Skeletal muscle tissue (tissue), 4 donors: ENCODE data around the gene C1orf105. TPM values are rescaled to one million over a fixed set of nuclear protein-coding genes. Genes with fewer than 3 reads are reported as not detected.
A peak's percentile ranks its signal among the peaks of the same experiment; 100 is the strongest.
"Not testable (repeated sequence)": the region's sequence is repeated elsewhere in the genome, so short reads cannot be mapped to it uniquely, and the experiment has no call there.

ENCODE experiments used
- H3K27ac ChIP-seq: one replicate; pipeline ENCODE4 v1.7.0; 2013; ENCODE audit warnings: mild to moderate bottlenecking, low read depth, low read length, inconsistent platforms
- H3K27me3 ChIP-seq, 3 donors: one replicate each; pipeline ENCODE4 v1.7.0; 2013; ENCODE audit warnings: low read length in 3 of 3; ENCODE audit not compliant: control insufficient read depth in 3 of 3, insufficient read depth in 3 of 3
- H3K36me3 ChIP-seq, 3 donors: one replicate each; pipeline ENCODE4 v1.7.0; 2013; ENCODE audit warnings: low read length in 3 of 3; ENCODE audit not compliant: control insufficient read depth in 3 of 3, insufficient read depth in 3 of 3
- H3K4me1 ChIP-seq, 3 donors: one replicate each; pipeline ENCODE4 v1.7.0; 2013; ENCODE audit warnings: low read length in 3 of 3, mild to moderate bottlenecking in 3 of 3; ENCODE audit not compliant: control insufficient read depth in 3 of 3, insufficient read depth in 3 of 3
- H3K4me3 ChIP-seq, 3 donors: one replicate each; pipeline ENCODE4 v1.7.0; 2013; ENCODE audit warnings: low read length in 3 of 3
- H3K9ac ChIP-seq, 3 donors: one replicate each; pipeline ENCODE4 v1.7.0; 2013; ENCODE audit warnings: low read length in 3 of 3, mild to moderate bottlenecking in 3 of 3, moderate library complexity in 2 of 3, low read depth in 1 of 3
- H3K9me3 ChIP-seq, 3 donors: one replicate each; pipeline ENCODE4 v1.7.0; 2013; ENCODE audit warnings: low read length in 3 of 3; ENCODE audit not compliant: control insufficient read depth in 3 of 3
- total RNA-seq: library from RNA; depleted of rRNA; stranded (reverse); fragments of >200 nt; gene quantifications from one replicate; pipeline ENCODE4 v1.2.3, GENCODE V29; 2014
- donor health status: Osteomylitis.

The C1orf105 gene
- total RNA-seq, 1 donor from 2014 or later = 44.4 TPM

GRCh38 chr1:172417557-172417956, 2.9 kb upstream of the C1orf105 start:
- no peaks in the 10 kb centered on the region for H3K36me3 ChIP-seq
- no peak overlapping the region for H3K9ac ChIP-seq
- no peak overlapping the region for H3K4me3 ChIP-seq
- H3K4me1 ChIP-seq = peaks cover 2 to 6% (median 5%) of the 10 kb centered on the region in 3 donors
- H3K9me3 ChIP-seq = no peaks in the 10 kb centered on the region
- H3K27ac ChIP-seq = no peak overlapping the region
- H3K27me3 ChIP-seq = no peaks in the 10 kb centered on the region

GRCh38 chr1:172421974-172422604, 1.6 kb downstream of the C1orf105 start:
- Histone ChIP-seq H3K36me3 (no peaks in the 10 kb centered on the region), H3K4me1 (peaks cover 3 to 6% (median 5%) of the 10 kb centered on the region in 3 donors), H3K27me3 (no peaks in the 10 kb centered on the region), H3K9ac (no peak overlapping the region), H3K9me3 (no peaks in the 10 kb centered on the region), H3K27ac (no peak overlapping the region), H3K4me3 (no peak overlapping the region)

- peaks cover 3 to 6% (median 5%) of the 10 kb centered on the region in 3 donors for H3K4me1 ChIP-seq
- H3K27ac ChIP-seq = no peak overlapping the region
- H3K9ac ChIP-seq = no peak overlapping the region
- no peaks in the 10 kb centered on the region for H3K27me3 ChIP-seq
- no peaks in the 10 kb centered on the region for H3K9me3 ChIP-seq
- no peaks in the 10 kb centered on the region for H3K36me3 ChIP-seq
- H3K4me3 ChIP-seq = no peak overlapping the region
Observed at GRCh38 chr1:172423336-172423735, 2.9 kb downstream of the C1orf105 start.

- Histone ChIP-seq H3K4me3 (no peak overlapping the region), H3K27ac (no peak overlapping the region), H3K36me3 (no peaks in the 10 kb centered on the region), H3K9me3 (no peaks in the 10 kb centered on the region), H3K4me1 (peaks cover 3 to 12% (median 5%) of the 10 kb centered on the region in 3 donors), H3K27me3 (no peaks in the 10 kb centered on the region), H3K9ac (peak overlapping the region in 1 of 3 donors; percentile 5)
Observed at GRCh38 chr1:172425339-172425738, 4.9 kb downstream of the C1orf105 start.

- Histone ChIP-seq H3K27ac (no peak overlapping the region), H3K9ac (no peak overlapping the region), H3K27me3 (no peaks in the 10 kb centered on the region), H3K4me1 (peaks cover 0 to 6% (median 3%) of the 10 kb centered on the region in 3 donors), H3K4me3 (no peak overlapping the region), H3K36me3 (no peaks in the 10 kb centered on the region), H3K9me3 (no peaks in the 10 kb centered on the region)
Observed at GRCh38 chr1:172427191-172427590, 6.7 kb downstream of the C1orf105 start.

- Histone ChIP-seq H3K27me3 (no peaks in the 10 kb centered on the region), H3K9ac (no peak overlapping the region), H3K36me3 (no peaks in the 10 kb centered on the region)
Observed at GRCh38 chr1:172429331-172430127, 9.0 kb downstream of the C1orf105 start.

GRCh38 chr1:172430128-172430454, 9.6 kb downstream of the C1orf105 start:
- Histone ChIP-seq H3K27me3 (no peaks in the 10 kb centered on the region), H3K4me1 (peaks cover 0 to 6% (median 0%) of the 10 kb centered on the region in 3 donors), H3K4me3 (no peak overlapping the region)

More at GRCh38 chr1:172429331-172430127, 9.0 kb downstream of the C1orf105 start:
- Histone ChIP-seq H3K9me3 (no peaks in the 10 kb centered on the region), H3K4me3 (no peak overlapping the region), H3K27ac (no peak overlapping the region), H3K4me1 (peaks cover 0 to 6% (median 0%) of the 10 kb centered on the region in 3 donors)

GRCh38 chr1:172431204-172431603, 10.7 kb downstream of the C1orf105 start:
- H3K4me3 ChIP-seq = no peak overlapping the region
- H3K27ac ChIP-seq = no peak overlapping the region
- H3K9me3 ChIP-seq = no peaks in the 10 kb centered on the region
- no peak overlapping the region for H3K9ac ChIP-seq
- H3K4me1 ChIP-seq = peaks cover 0 to 6% (median 0%) of the 10 kb centered on the region in 3 donors
- no peaks in the 10 kb centered on the region for H3K36me3 ChIP-seq
- H3K27me3 ChIP-seq = no peaks in the 10 kb centered on the region

More at GRCh38 chr1:172430128-172430454, 9.6 kb downstream of the C1orf105 start:
- no peak overlapping the region for H3K27ac ChIP-seq
- H3K9ac ChIP-seq = no peak overlapping the region
- H3K9me3 ChIP-seq = no peaks in the 10 kb centered on the region
- H3K36me3 ChIP-seq = no peaks in the 10 kb centered on the region

- Histone ChIP-seq H3K9me3 (no peaks in the 10 kb centered on the region), H3K27me3 (no peaks in the 10 kb centered on the region), H3K9ac (no peak overlapping the region), H3K4me1 (peaks cover 0 to 6% (median 0%) of the 10 kb centered on the region in 3 donors), H3K4me3 (no peak overlapping the region), H3K36me3 (no peaks in the 10 kb centered on the region), H3K27ac (no peak overlapping the region)
Observed at GRCh38 chr1:172431721-172432192, 11.3 kb downstream of the C1orf105 start.

GRCh38 chr1:172437183-172437582, 16.7 kb downstream of the C1orf105 start:
- H3K27me3 ChIP-seq, H3K9ac ChIP-seq, H3K9me3 ChIP-seq, H3K4me3 ChIP-seq, H3K4me1 ChIP-seq, H3K27ac ChIP-seq, H3K36me3 ChIP-seq: not testable (repeated sequence)
